ENCODE measurements around the gene UBTD2.

UBTD2 gene

GRCh38 chr5:172283862-172284610 is 472 bp upstream of the UBTD2 start:
- Histone ChIP-seq H3K27me3 (no peaks in the 10 kb centered on the region), H3K9me3 (no peaks in the 10 kb centered on the region), H3K4me3 (ENCODE audit: low read depth, low read length) (peak overlapping the region; percentile 74), H3K4me1 (peaks cover 5% of the 10 kb centered on the region), H3K36me3 (no peaks in the 10 kb centered on the region)
- peak; percentile 91 for DNase-seq
- no peak for TF ChIP-seq CTCF (IDR thresholded peaks at IDR 0.05; ENCODE audit: low read depth, low read length)

- Histone ChIP-seq H3K27me3 (no peaks in the 10 kb centered on the region), H3K4me1 (peaks cover 5% of the 10 kb centered on the region), H3K9me3 (no peaks in the 10 kb centered on the region), H3K4me3 (ENCODE audit: low read depth, low read length) (peak overlapping the region; percentile 94), H3K36me3 (no peaks in the 10 kb centered on the region)
- DNase-seq: no peak
- TF ChIP-seq CTCF (IDR thresholded peaks at IDR 0.05; ENCODE audit: low read depth, low read length): no peak
Measured at GRCh38 chr5:172282272-172283019, 1.1 kb downstream of the UBTD2 start.

GRCh38 chr5:172281346-172281745 is 2.2 kb downstream of the UBTD2 start:
- H3K4me1 ChIP-seq: peaks cover 5% of the 10 kb centered on the region
- no peaks in the 10 kb centered on the region for H3K9me3 ChIP-seq
- H3K27me3 ChIP-seq: no peaks in the 10 kb centered on the region
- no peak for TF ChIP-seq CTCF (IDR thresholded peaks at IDR 0.05; ENCODE audit: low read depth, low read length)
- H3K4me3 ChIP-seq (ENCODE audit: low read depth, low read length): peak overlapping the region; percentile 94; the same call in 1 of the 2 replicates
- no peak for DNase-seq
- no peaks in the 10 kb centered on the region for H3K36me3 ChIP-seq

GRCh38 chr5:172280929-172281328 is 2.6 kb downstream of the UBTD2 start:
- no peak for DNase-seq
- TF ChIP-seq CTCF (IDR thresholded peaks at IDR 0.05; ENCODE audit: low read depth, low read length): no peak
- H3K4me3 ChIP-seq (ENCODE audit: low read depth, low read length): no peak overlapping the region
- H3K36me3 ChIP-seq: no peaks in the 10 kb centered on the region
- peaks cover 5% of the 10 kb centered on the region for H3K4me1 ChIP-seq
- H3K27me3 ChIP-seq: no peaks in the 10 kb centered on the region
- no peaks in the 10 kb centered on the region for H3K9me3 ChIP-seq

GRCh38 chr5:172280317-172280716 is 3.2 kb downstream of the UBTD2 start:
- Histone ChIP-seq H3K4me1 (peaks cover 5% of the 10 kb centered on the region; the same call in 1 of the 2 replicates), H3K36me3 (no peaks in the 10 kb centered on the region), H3K4me3 (ENCODE audit: low read depth, low read length) (no peak overlapping the region), H3K27me3 (no peaks in the 10 kb centered on the region), H3K9me3 (no peaks in the 10 kb centered on the region)
- DNase-seq: no peak
- TF ChIP-seq CTCF (IDR thresholded peaks at IDR 0.05; ENCODE audit: low read depth, low read length): no peak

GRCh38 chr5:172278356-172278755 is 5.2 kb downstream of the UBTD2 start:
- TF ChIP-seq CTCF (IDR thresholded peaks at IDR 0.05; ENCODE audit: low read depth, low read length): no peak
- Histone ChIP-seq H3K4me1 (no peaks in the 10 kb centered on the region), H3K36me3 (no peaks in the 10 kb centered on the region), H3K27me3 (no peaks in the 10 kb centered on the region), H3K9me3 (no peaks in the 10 kb centered on the region), H3K4me3 (ENCODE audit: low read depth, low read length) (no peak overlapping the region)
- no peak for DNase-seq
